ENCODE results near the gene TCIRG1.

- TF ChIP-seq CTCF (IDR thresholded peaks at IDR 0.05; ENCODE audit: low read depth, low read length, missing input control) (no peak), MAX (IDR thresholded peaks at IDR 0.05) (no peak), ATF3 (IDR thresholded peaks at IDR 0.05) (no peak)
These were observed 3.5 kb upstream of the TCIRG1 start for GRCh38 chr11:68035266-68035876.
